B cell (primary cell): ENCODE data around the gene PARP3. TPM values are rescaled to one million over a fixed set of nuclear protein-coding genes. Genes with fewer than 3 reads are reported as not detected.
A peak's percentile ranks its signal among the peaks of the same experiment; 100 is the strongest.

Source experiments
- ATAC-seq: fragments of 200-7000 bp; cut with Tn5 transposase; one replicate; pipeline ENCODE4 v1.10.0; 2021; ENCODE audit warnings: low read depth, mild to moderate bottlenecking, moderate number of reproducible peaks, moderate library complexity
- CTCF ChIA-PET: fragments of 350-600 bp; sonication (Branson Sonifier 250); formaldehyde crosslinking; loops from one replicate; lab custom pipeline; 2021; ENCODE audit warnings: antibody characterized with exemption, inconsistent platforms; lab: Charles Lee
- POLR2A ChIA-PET: fragments of 350-600 bp; sonication (Branson Sonifier 250); formaldehyde crosslinking; loops from one replicate; lab custom pipeline; 2021; ENCODE audit warnings: antibody characterized with exemption; lab: Charles Lee
- DNase-seq: peaks from one replicate; pipeline ENCODE4 v3.0.0; 2013
- H2AFZ ChIP-seq: 2 replicates; pipeline ENCODE4 v1.6.1; 2012; ENCODE audit warnings: mild to moderate bottlenecking, low read depth, low read length; ENCODE audit not compliant: insufficient read depth, poor library complexity, severe bottlenecking
- H3K27ac ChIP-seq, 2 donors: 1 replicate in 1 of 2; 2 replicates in 1 of 2; pipeline ENCODE4 v1.5.1; 2012 to 2013; ENCODE audit warnings: low read length in 2 of 2, mild to moderate bottlenecking in 2 of 2, moderate library complexity in 1 of 2
- H3K27me3 ChIP-seq, 4 experiments: fragments of 200-600 bp in 1 of 4; sonication (generic) in 1 of 4; replicated peaks in 1 of 4; 1 replicate in 2 of 4; 2 replicates in 2 of 4; pipeline versions ENCODE4 v1.6.1 to v1.7.0; 2013 to 2016; ENCODE audit warnings: low read length in 3 of 4, mild to moderate bottlenecking in 2 of 4, mixed read lengths in 1 of 4, moderate library complexity in 1 of 4; ENCODE audit not compliant: insufficient read depth in 4 of 4, control insufficient read depth in 3 of 4; ENCODE audit errors: control extremely low read depth in 1 of 4
- H3K36me3 ChIP-seq, 2 experiments: replicated peaks in 1 of 2; 1 replicate in 1 of 2; 2 replicates in 1 of 2; pipeline versions ENCODE4 v1.6.1 to v1.7.1; 2013; ENCODE audit warnings: low read length in 1 of 2; ENCODE audit not compliant: insufficient read depth in 2 of 2, control insufficient read depth in 1 of 2; ENCODE audit errors: control extremely low read depth in 1 of 2, extremely low read depth in 1 of 2
- H3K4me1 ChIP-seq, 2 donors: fragments of 200-600 bp in 1 of 2; sonication (generic) in 1 of 2; 1 replicate in 1 of 2; 2 replicates in 1 of 2; pipeline versions ENCODE4 v1.5.1 to v1.6.1; 2013 to 2017; ENCODE audit warnings: low read length in 2 of 2; ENCODE audit not compliant: control insufficient read depth in 2 of 2, insufficient read depth in 2 of 2
- H3K4me2 ChIP-seq: replicated peaks from 2 replicates; pipeline ENCODE3; 2012; ENCODE audit warnings: mild to moderate bottlenecking, low read depth, low read length; ENCODE audit not compliant: poor library complexity, severe bottlenecking
- H3K4me3 ChIP-seq, 5 experiments: fragments of 200-600 bp in 1 of 5; sonication (generic) in 1 of 5; 1 replicate in 3 of 5; 2 replicates in 2 of 5; pipeline versions ENCODE4 v1.5.1 to v1.7.0; 2011 to 2016; ENCODE audit warnings: low read length in 4 of 5, mild to moderate bottlenecking in 4 of 5, low read depth in 2 of 5, control low read depth in 1 of 5, moderate library complexity in 1 of 5; ENCODE audit not compliant: insufficient read depth in 1 of 5; ENCODE audit errors: control extremely low read depth in 1 of 5, extremely low read depth in 1 of 5
- H3K79me2 ChIP-seq: fragments of 200-600 bp; sonication (generic); one replicate; pipeline ENCODE4 v1.6.0; 2016; ENCODE audit warnings: low read length; ENCODE audit not compliant: control insufficient read depth, insufficient read depth
- H3K9ac ChIP-seq: fragments of 200-600 bp; sonication (generic); 2 replicates; pipeline ENCODE4 v1.6.1; 2017; ENCODE audit warnings: mild to moderate bottlenecking, low read length, moderate library complexity
- H3K9me3 ChIP-seq, 3 donors: one replicate each; pipeline versions ENCODE4 v1.6.1 to v1.7.1; 2013; ENCODE audit warnings: low read length in 2 of 3; ENCODE audit not compliant: control insufficient read depth in 2 of 3, insufficient read depth in 1 of 3; ENCODE audit errors: control extremely low read depth in 1 of 3
- H4K20me1 ChIP-seq: 2 replicates; pipeline ENCODE4 v1.6.0; 2012; ENCODE audit warnings: mild to moderate bottlenecking, low read length; ENCODE audit not compliant: insufficient read depth, control insufficient read depth, poor library complexity, severe bottlenecking
- H3K27ac Mint-ChIP-seq: one replicate; pipeline ENCODE4 v1.8.0; 2021; ENCODE audit warnings: mixed read lengths
- H3K27me3 Mint-ChIP-seq: one replicate; pipeline ENCODE4 v1.8.0; 2021; ENCODE audit warnings: mixed read lengths
- H3K4me1 Mint-ChIP-seq: one replicate; pipeline ENCODE4 v1.8.0; 2021; ENCODE audit warnings: mixed read lengths
- H3K4me3 Mint-ChIP-seq: one replicate; pipeline ENCODE4 v1.8.0; 2021; ENCODE audit warnings: mixed read lengths
- H3K9me3 Mint-ChIP-seq: one replicate; pipeline ENCODE4 v1.8.0; 2022; ENCODE audit warnings: mixed read lengths; ENCODE audit not compliant: insufficient read depth
- EZH2 ChIP-seq: IDR thresholded peaks from 2 replicates; pipeline ENCODE4 v1.6.1; 2012; ENCODE audit warnings: borderline replicate concordance, low read depth, mild to moderate bottlenecking, moderate library complexity, low read length; ENCODE audit not compliant: insufficient read depth, poor library complexity, severe bottlenecking
- WGBS: methylation state at CpG from one replicate; pipeline ENCODE4 v1.1.5; 2013; ENCODE audit warnings: missing lambda C conversion rate; ENCODE audit not compliant: insufficient coverage; 5-methylcytosine and 5-hydroxymethylcytosine counted together
- intact Hi-C: fragments of 100-400 bp; cut with micrococcal nuclease; formaldehyde crosslinking; loops from one replicate; pipeline ENCODE4 v1.10.0; 2022
- polyA plus RNA-seq: library from polyadenylated mRNA; depleted of rRNA; stranded (reverse); fragments of >200 nt; gene quantifications from 2 replicates; pipeline ENCODE4 v1.2.3, GENCODE V29; 2012
- total RNA-seq, 2 donors: library from RNA; stranded (reverse); fragments of 120-200 nt in 1 of 2; gene quantifications; 1 replicate in 1 of 2; 2 replicates in 1 of 2; pipeline versions ENCODE4 v1.2.3 to v1.2.4, GENCODE V29; 2013 to 2022
- TF ChIP-seq, protein P1 (sequence below): fragments of 200-600 bp; IDR thresholded peaks from one replicate; pipeline ENCODE4 v1.8.0; 2022; ENCODE audit warnings: antibody characterized with exemption, mild to moderate bottlenecking

Gene PARP3
- total and polyA plus RNA-seq, 2 donors (not counting 1 experiment from before 2014, with no cell fraction given) = 17.7 to 29.7 TPM

DNA sequence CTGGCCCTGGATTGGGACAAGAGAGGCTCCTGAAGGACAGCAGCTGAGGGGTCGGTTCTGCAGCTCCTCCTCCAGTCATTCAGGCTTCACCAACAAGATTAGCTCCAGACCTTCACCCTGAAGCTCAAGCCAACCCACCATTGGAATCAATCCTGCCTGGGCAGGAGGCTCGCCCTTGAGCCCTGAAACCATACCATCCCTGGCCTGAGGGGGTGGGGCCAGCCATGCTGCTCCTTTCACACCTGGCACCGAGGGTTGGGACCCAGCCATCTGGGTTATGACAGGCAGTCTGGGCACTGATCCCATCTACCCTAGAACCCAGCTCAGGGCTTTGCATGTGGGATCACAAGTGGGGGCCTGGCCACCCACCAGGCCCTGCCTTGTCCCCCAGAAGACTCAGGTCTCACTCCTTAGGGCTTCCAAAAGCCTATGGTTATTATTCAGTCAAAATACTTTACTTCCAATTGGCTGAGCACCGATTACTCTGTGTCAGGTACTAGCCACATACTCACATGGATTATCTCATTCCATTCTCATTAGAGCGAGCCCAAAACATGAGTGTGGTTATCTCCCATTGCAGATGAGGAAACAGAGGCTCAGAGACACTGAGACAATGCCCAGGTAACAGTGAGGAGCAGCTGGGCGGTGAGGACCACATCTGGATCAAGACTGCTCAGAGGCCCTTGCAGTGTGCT is 28.6 kb downstream of the PARP3 start:
- Histone ChIP-seq H3K9ac (no peak overlapping the region), H3K27ac (no peak overlapping the region), H3K27me3 (no peaks in the 10 kb centered on the region), H3K4me1 (peaks cover 18 to 40% of the 10 kb centered on the region in 2 donors), H2AFZ (no peak overlapping the region), H3K36me3 (peaks cover 0 to 3% of the 10 kb centered on the region in 2 experiments), H4K20me1 (no peaks in the 10 kb centered on the region), H3K79me2 (peaks cover 18% of the 10 kb centered on the region), H3K4me3 (no peak overlapping the region), H3K9me3 (no peaks in the 10 kb centered on the region), H3K4me2 (no peak overlapping the region)
- CTCF ChIA-PET = interaction anchor here (0.8 to 4.8 kb wide), 4 partner anchors 8 to 29 kb away, joined by 3 to 45 read pairs (median 5); partner anchors contain the start of genes PARP3 and RRP9
- no peaks in the 10 kb centered on the region for H3K27me3 Mint-ChIP-seq
- ATAC-seq (no peak), DNase-seq (no peak)
- H3K4me1 Mint-ChIP-seq = peaks cover 35% of the 10 kb centered on the region
- intact Hi-C loops = loop anchor here (10.0 kb wide), 1 partner anchor 734 kb away; the partner anchor contains the start of genes GLT8D1 and SPCS1
- no peak overlapping the region for H3K27ac Mint-ChIP-seq
- peak overlapping the region; percentile 13 for H3K4me3 Mint-ChIP-seq
- H3K9me3 Mint-ChIP-seq = no peaks in the 10 kb centered on the region
- POLR2A ChIA-PET = interaction anchor here (0.9 kb wide), 1 partner anchor 29 kb away, joined by 3 read pairs; the partner anchor contains the start of gene RRP9
- TF ChIP-seq, protein P1, sequence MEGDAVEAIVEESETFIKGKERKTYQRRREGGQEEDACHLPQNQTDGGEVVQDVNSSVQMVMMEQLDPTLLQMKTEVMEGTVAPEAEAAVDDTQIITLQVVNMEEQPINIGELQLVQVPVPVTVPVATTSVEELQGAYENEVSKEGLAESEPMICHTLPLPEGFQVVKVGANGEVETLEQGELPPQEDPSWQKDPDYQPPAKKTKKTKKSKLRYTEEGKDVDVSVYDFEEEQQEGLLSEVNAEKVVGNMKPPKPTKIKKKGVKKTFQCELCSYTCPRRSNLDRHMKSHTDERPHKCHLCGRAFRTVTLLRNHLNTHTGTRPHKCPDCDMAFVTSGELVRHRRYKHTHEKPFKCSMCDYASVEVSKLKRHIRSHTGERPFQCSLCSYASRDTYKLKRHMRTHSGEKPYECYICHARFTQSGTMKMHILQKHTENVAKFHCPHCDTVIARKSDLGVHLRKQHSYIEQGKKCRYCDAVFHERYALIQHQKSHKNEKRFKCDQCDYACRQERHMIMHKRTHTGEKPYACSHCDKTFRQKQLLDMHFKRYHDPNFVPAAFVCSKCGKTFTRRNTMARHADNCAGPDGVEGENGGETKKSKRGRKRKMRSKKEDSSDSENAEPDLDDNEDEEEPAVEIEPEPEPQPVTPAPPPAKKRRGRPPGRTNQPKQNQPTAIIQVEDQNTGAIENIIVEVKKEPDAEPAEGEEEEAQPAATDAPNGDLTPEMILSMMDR = no peak
- no peak for TF ChIP-seq EZH2
- WGBS = 94% methylated on average over 6 of the region's 6 CpGs

DNA sequence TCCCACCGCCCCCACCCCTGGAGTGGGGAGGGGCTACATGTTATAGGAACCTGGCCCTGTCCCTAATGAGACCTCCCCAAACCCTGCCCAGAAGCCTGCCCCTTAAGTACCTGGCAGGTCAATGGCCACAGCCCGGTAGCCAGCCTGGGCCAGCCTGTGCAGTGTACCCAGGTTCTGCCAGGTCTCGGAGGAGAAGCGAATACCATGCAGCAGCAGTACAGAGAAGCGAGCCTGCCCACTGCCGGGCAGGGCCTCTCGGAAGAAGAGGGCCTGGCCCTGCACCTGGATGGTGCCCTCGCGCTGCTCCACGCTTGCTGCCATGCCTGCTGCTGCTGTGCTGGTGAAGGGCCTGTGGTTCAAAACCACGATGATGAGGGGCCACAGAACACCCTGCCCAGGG is 29.2 kb downstream of the PARP3 start:
- ATAC-seq = no peak
- Histone ChIP-seq H3K4me3 (no peak overlapping the region), H3K36me3 (peaks cover 0 to 3% of the 10 kb centered on the region in 2 experiments), H3K9ac (no peak overlapping the region), H3K79me2 (peaks cover 16% of the 10 kb centered on the region), H3K9me3 (no peaks in the 10 kb centered on the region), H3K4me2 (no peak overlapping the region), H3K27me3 (no peaks in the 10 kb centered on the region), H2AFZ (no peak overlapping the region), H3K4me1 (peaks cover 20 to 41% of the 10 kb centered on the region in 2 donors), H3K27ac (no peak overlapping the region), H4K20me1 (no peaks in the 10 kb centered on the region)
- DNase-seq = no peak
- no peak for TF ChIP-seq EZH2
- TF ChIP-seq, protein P1 = no peak
- ChIA-PET POLR2A (no interaction called here), CTCF (interaction anchor here (0.8 to 4.8 kb wide), 3 partner anchors 9 to 29 kb away, joined by 3 to 45 read pairs (median 3); partner anchors contain the start of genes PARP3 and RRP9)
- Mint-ChIP-seq H3K4me1 (peaks cover 36% of the 10 kb centered on the region), H3K27ac (no peak overlapping the region), H3K4me3 (no peak overlapping the region), H3K9me3 (no peaks in the 10 kb centered on the region), H3K27me3 (no peaks in the 10 kb centered on the region)
- WGBS = 92% methylated on average over 11 of the region's 11 CpGs
- intact Hi-C loops = loop anchor here (10.0 kb wide), 1 partner anchor 733 kb away; the partner anchor contains the start of genes GLT8D1 and SPCS1
